B cell (primary cell): ENCODE measurements around the gene TRIM15. TPM values are rescaled to one million over a fixed set of nuclear protein-coding genes. Genes with fewer than 3 reads are reported as not detected.

Experiments
- ATAC-seq: fragments of 200-7000 bp; cut with Tn5 transposase; one replicate; pipeline ENCODE4 v1.10.0; 2021; ENCODE audit warnings: low read depth, mild to moderate bottlenecking, moderate number of reproducible peaks, moderate library complexity
- CTCF ChIA-PET: fragments of 350-600 bp; sonication (Branson Sonifier 250); formaldehyde crosslinking; loops from one replicate; lab custom pipeline; 2021; ENCODE audit warnings: antibody characterized with exemption, inconsistent platforms; lab: Charles Lee
- POLR2A ChIA-PET: fragments of 350-600 bp; sonication (Branson Sonifier 250); formaldehyde crosslinking; loops from one replicate; lab custom pipeline; 2021; ENCODE audit warnings: antibody characterized with exemption; lab: Charles Lee
- DNase-seq: peaks from one replicate; pipeline ENCODE4 v3.0.0; 2013
- H2AFZ ChIP-seq: 2 replicates; pipeline ENCODE4 v1.6.1; 2012; ENCODE audit warnings: mild to moderate bottlenecking, low read depth, low read length; ENCODE audit not compliant: insufficient read depth, poor library complexity, severe bottlenecking
- H3K27ac ChIP-seq, 2 donors: 1 replicate in 1 of 2; 2 replicates in 1 of 2; pipeline ENCODE4 v1.5.1; 2012 to 2013; ENCODE audit warnings: low read length in 2 of 2, mild to moderate bottlenecking in 2 of 2, moderate library complexity in 1 of 2
- H3K27me3 ChIP-seq, 4 experiments: fragments of 200-600 bp in 1 of 4; sonication (generic) in 1 of 4; replicated peaks in 1 of 4; 1 replicate in 2 of 4; 2 replicates in 2 of 4; pipeline versions ENCODE4 v1.6.1 to v1.7.0; 2013 to 2016; ENCODE audit warnings: low read length in 3 of 4, mild to moderate bottlenecking in 2 of 4, mixed read lengths in 1 of 4, moderate library complexity in 1 of 4; ENCODE audit not compliant: insufficient read depth in 4 of 4, control insufficient read depth in 3 of 4; ENCODE audit errors: control extremely low read depth in 1 of 4
- H3K36me3 ChIP-seq, 2 experiments: replicated peaks in 1 of 2; 1 replicate in 1 of 2; 2 replicates in 1 of 2; pipeline versions ENCODE4 v1.6.1 to v1.7.1; 2013; ENCODE audit warnings: low read length in 1 of 2; ENCODE audit not compliant: insufficient read depth in 2 of 2, control insufficient read depth in 1 of 2; ENCODE audit errors: control extremely low read depth in 1 of 2, extremely low read depth in 1 of 2
- H3K4me1 ChIP-seq, 2 donors: fragments of 200-600 bp in 1 of 2; sonication (generic) in 1 of 2; 1 replicate in 1 of 2; 2 replicates in 1 of 2; pipeline versions ENCODE4 v1.5.1 to v1.6.1; 2013 to 2017; ENCODE audit warnings: low read length in 2 of 2; ENCODE audit not compliant: control insufficient read depth in 2 of 2, insufficient read depth in 2 of 2
- H3K4me2 ChIP-seq: replicated peaks from 2 replicates; pipeline ENCODE3; 2012; ENCODE audit warnings: mild to moderate bottlenecking, low read depth, low read length; ENCODE audit not compliant: poor library complexity, severe bottlenecking
- H3K4me3 ChIP-seq, 5 experiments: fragments of 200-600 bp in 1 of 5; sonication (generic) in 1 of 5; 1 replicate in 3 of 5; 2 replicates in 2 of 5; pipeline versions ENCODE4 v1.5.1 to v1.7.0; 2011 to 2016; ENCODE audit warnings: low read length in 4 of 5, mild to moderate bottlenecking in 4 of 5, low read depth in 2 of 5, control low read depth in 1 of 5, moderate library complexity in 1 of 5; ENCODE audit not compliant: insufficient read depth in 1 of 5; ENCODE audit errors: control extremely low read depth in 1 of 5, extremely low read depth in 1 of 5
- H3K79me2 ChIP-seq: fragments of 200-600 bp; sonication (generic); one replicate; pipeline ENCODE4 v1.6.0; 2016; ENCODE audit warnings: low read length; ENCODE audit not compliant: control insufficient read depth, insufficient read depth
- H3K9ac ChIP-seq: fragments of 200-600 bp; sonication (generic); 2 replicates; pipeline ENCODE4 v1.6.1; 2017; ENCODE audit warnings: mild to moderate bottlenecking, low read length, moderate library complexity
- H3K9me3 ChIP-seq, 3 donors: one replicate each; pipeline versions ENCODE4 v1.6.1 to v1.7.1; 2013; ENCODE audit warnings: low read length in 2 of 3; ENCODE audit not compliant: control insufficient read depth in 2 of 3, insufficient read depth in 1 of 3; ENCODE audit errors: control extremely low read depth in 1 of 3
- H4K20me1 ChIP-seq: 2 replicates; pipeline ENCODE4 v1.6.0; 2012; ENCODE audit warnings: mild to moderate bottlenecking, low read length; ENCODE audit not compliant: insufficient read depth, control insufficient read depth, poor library complexity, severe bottlenecking
- H3K27ac Mint-ChIP-seq: one replicate; pipeline ENCODE4 v1.8.0; 2021; ENCODE audit warnings: mixed read lengths
- H3K27me3 Mint-ChIP-seq: one replicate; pipeline ENCODE4 v1.8.0; 2021; ENCODE audit warnings: mixed read lengths
- H3K4me1 Mint-ChIP-seq: one replicate; pipeline ENCODE4 v1.8.0; 2021; ENCODE audit warnings: mixed read lengths
- H3K4me3 Mint-ChIP-seq: one replicate; pipeline ENCODE4 v1.8.0; 2021; ENCODE audit warnings: mixed read lengths
- H3K9me3 Mint-ChIP-seq: one replicate; pipeline ENCODE4 v1.8.0; 2022; ENCODE audit warnings: mixed read lengths; ENCODE audit not compliant: insufficient read depth
- EZH2 ChIP-seq: IDR thresholded peaks from 2 replicates; pipeline ENCODE4 v1.6.1; 2012; ENCODE audit warnings: borderline replicate concordance, low read depth, mild to moderate bottlenecking, moderate library complexity, low read length; ENCODE audit not compliant: insufficient read depth, poor library complexity, severe bottlenecking
- WGBS: methylation state at CpG from one replicate; pipeline ENCODE4 v1.1.5; 2013; ENCODE audit warnings: missing lambda C conversion rate; ENCODE audit not compliant: insufficient coverage; 5-methylcytosine and 5-hydroxymethylcytosine counted together
- intact Hi-C: fragments of 100-400 bp; cut with micrococcal nuclease; formaldehyde crosslinking; loops from one replicate; pipeline ENCODE4 v1.10.0; 2022
- polyA plus RNA-seq: library from polyadenylated mRNA; depleted of rRNA; stranded (reverse); fragments of >200 nt; gene quantifications from 2 replicates; pipeline ENCODE4 v1.2.3, GENCODE V29; 2012
- total RNA-seq, 2 donors: library from RNA; stranded (reverse); fragments of 120-200 nt in 1 of 2; gene quantifications; 1 replicate in 1 of 2; 2 replicates in 1 of 2; pipeline versions ENCODE4 v1.2.3 to v1.2.4, GENCODE V29; 2013 to 2022
- TF ChIP-seq, protein P1 (sequence below): fragments of 200-600 bp; IDR thresholded peaks from one replicate; pipeline ENCODE4 v1.8.0; 2022; ENCODE audit warnings: antibody characterized with exemption, mild to moderate bottlenecking

TRIM15 gene
- total and polyA plus RNA-seq, 2 donors (not counting 1 experiment from before 2014, with no cell fraction given) = not detected

DNA sequence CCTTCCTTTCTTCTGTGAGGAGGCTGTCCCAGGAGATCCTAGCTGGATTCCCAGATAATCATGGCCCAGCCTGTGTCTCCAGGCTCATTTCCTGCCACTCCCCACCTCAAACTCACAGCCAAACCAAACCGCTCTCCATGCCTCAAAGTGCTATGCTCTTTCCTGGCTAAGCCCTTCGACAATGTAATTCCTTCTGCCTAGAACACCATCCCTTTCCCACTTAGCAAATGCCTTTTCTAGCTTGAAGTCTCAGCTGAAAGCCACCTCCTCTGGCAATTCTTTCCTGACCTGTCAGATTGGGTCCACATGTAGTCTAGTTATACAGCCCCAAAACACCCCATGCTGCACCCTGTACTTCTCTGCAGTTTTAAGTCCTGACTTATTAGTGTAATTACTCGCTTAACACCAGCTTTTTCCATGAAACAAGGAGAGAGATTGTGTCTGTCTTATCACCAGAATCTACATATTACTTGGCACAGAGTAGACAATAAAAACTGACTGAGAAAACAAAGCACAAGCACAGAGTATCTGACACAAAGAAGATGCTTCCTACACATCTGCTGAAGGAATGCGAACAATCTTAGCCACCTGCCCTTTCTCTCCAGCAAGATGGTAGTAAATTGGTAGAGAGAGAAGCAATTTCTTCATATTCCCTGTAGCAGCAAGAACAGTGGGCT, 44.4 kb downstream of the TRIM15 start:
- Mint-ChIP-seq H3K27me3 (no peaks in the 10 kb centered on the region), H3K27ac (no peak overlapping the region), H3K9me3 (no peaks in the 10 kb centered on the region), H3K4me1 (peaks cover 73% of the 10 kb centered on the region), H3K4me3 (peak overlapping the region; percentile 6)
- Histone ChIP-seq H3K9me3 (no peaks in the 10 kb centered on the region), H3K79me2 (peaks cover 98% of the 10 kb centered on the region), H3K9ac (peak overlapping the region; percentile 15), H3K36me3 (peaks cover 0 to 18% of the 10 kb centered on the region in 2 experiments), H4K20me1 (peaks cover 75% of the 10 kb centered on the region), H3K27me3 (no peaks in the 10 kb centered on the region), H2AFZ (no peak overlapping the region), H3K27ac (no peak overlapping the region), H3K4me1 (peaks cover 58 to 64% of the 10 kb centered on the region in 2 donors), H3K4me2 (peak overlapping the region; percentile 25), H3K4me3 (no peak overlapping the region)
- TF ChIP-seq, protein P1, sequence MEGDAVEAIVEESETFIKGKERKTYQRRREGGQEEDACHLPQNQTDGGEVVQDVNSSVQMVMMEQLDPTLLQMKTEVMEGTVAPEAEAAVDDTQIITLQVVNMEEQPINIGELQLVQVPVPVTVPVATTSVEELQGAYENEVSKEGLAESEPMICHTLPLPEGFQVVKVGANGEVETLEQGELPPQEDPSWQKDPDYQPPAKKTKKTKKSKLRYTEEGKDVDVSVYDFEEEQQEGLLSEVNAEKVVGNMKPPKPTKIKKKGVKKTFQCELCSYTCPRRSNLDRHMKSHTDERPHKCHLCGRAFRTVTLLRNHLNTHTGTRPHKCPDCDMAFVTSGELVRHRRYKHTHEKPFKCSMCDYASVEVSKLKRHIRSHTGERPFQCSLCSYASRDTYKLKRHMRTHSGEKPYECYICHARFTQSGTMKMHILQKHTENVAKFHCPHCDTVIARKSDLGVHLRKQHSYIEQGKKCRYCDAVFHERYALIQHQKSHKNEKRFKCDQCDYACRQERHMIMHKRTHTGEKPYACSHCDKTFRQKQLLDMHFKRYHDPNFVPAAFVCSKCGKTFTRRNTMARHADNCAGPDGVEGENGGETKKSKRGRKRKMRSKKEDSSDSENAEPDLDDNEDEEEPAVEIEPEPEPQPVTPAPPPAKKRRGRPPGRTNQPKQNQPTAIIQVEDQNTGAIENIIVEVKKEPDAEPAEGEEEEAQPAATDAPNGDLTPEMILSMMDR = no peak
- TF ChIP-seq EZH2 = no peak
- CTCF ChIA-PET = interaction anchor here (0.8 to 1.4 kb wide), 2 partner anchors 11 to 77 kb away, joined by 3 to 4 read pairs; no protein-coding TSS in a partner anchor
- no peak for ATAC-seq
- POLR2A ChIA-PET = no interaction called here
- intact Hi-C loops = loop anchor here (5.0 kb wide), 1 partner anchor 35 kb away; no protein-coding TSS in a partner anchor
- no peak for DNase-seq
- 100% methylated on average over 2 of the region's 4 CpGs for WGBS

DNA sequence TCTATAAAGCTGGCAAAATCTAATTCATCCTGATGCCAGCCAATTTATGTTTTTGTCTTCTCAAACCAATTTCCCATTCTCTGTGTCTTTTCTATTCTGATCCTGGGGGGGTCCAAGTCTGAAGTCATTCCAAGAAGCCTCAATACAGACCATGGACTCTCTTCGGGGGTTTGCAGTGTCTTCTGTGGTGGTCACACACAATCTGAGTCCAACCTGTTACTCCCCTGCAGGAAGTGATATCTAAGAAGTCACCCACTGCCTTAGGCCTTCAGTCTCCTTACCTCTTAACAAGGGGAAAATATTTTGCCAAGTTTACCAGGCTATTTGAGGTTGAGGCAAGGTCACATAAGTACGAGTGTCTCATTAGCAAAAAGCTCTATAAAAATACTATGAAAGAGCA, 48.0 kb downstream of the TRIM15 start:
- TF ChIP-seq EZH2 = no peak
- TF ChIP-seq, protein P1 = no peak
- Mint-ChIP-seq H3K27me3 (no peaks in the 10 kb centered on the region), H3K4me1 (peaks cover 76% of the 10 kb centered on the region), H3K9me3 (no peaks in the 10 kb centered on the region), H3K27ac (peak overlapping the region; percentile 8), H3K4me3 (peak overlapping the region; percentile 49)
- DNase-seq (no peak), ATAC-seq (no peak)
- ChIA-PET CTCF (interaction anchor here (1.2 kb wide), 1 partner anchor 8 kb away, joined by 4 read pairs; no protein-coding TSS in a partner anchor), POLR2A (interaction anchor here (0.7 kb wide), 1 partner anchor 458 kb away, joined by 5 read pairs; no protein-coding TSS in a partner anchor)
- H3K4me2 ChIP-seq = peak overlapping the region; percentile 89
- no peak overlapping the region for H2AFZ ChIP-seq
- H3K4me1 ChIP-seq = peaks cover 58 to 63% of the 10 kb centered on the region in 2 donors
- peaks cover 0 to 8% of the 10 kb centered on the region in 2 experiments for H3K36me3 ChIP-seq
- peak overlapping the region in 1 of 5 experiments; percentile 100 for H3K4me3 ChIP-seq
- H4K20me1 ChIP-seq = peaks cover 48% of the 10 kb centered on the region
- no CpG with 5 or more reads among the region's 2 CpGs for whole genome bisulfite sequencing
- H3K9me3 ChIP-seq = no peaks in the 10 kb centered on the region
- H3K27me3 ChIP-seq = no peaks in the 10 kb centered on the region
- H3K27ac ChIP-seq = no peak overlapping the region
- H3K9ac ChIP-seq = peak overlapping the region; percentile 92
- peaks cover 69% of the 10 kb centered on the region for H3K79me2 ChIP-seq
- intact Hi-C loops = loop anchor here (10.0 kb wide), 1 partner anchor 1443 kb away; the partner anchor contains the start of genes APOM and BAG6
